Stomach (tissue), 9 donors: Measurements from ENCODE around the gene PRKACA. TPM values are rescaled to one million over a fixed set of nuclear protein-coding genes. Genes with fewer than 3 reads are reported as not detected.

Experiments
- DNase-seq, 2 donors: peaks; one replicate each; pipeline versions ENCODE4 v3.0.0 to v3.0.0-alpha.2; 2013 to 2019
- H3K27ac ChIP-seq, 5 donors: fragments of 200-600 bp in 4 of 5; sonication (generic) in 4 of 5; one replicate each; pipeline ENCODE4 v1.5.1; 2013 to 2019; ENCODE audit warnings: mild to moderate bottlenecking in 1 of 5, moderate library complexity in 1 of 5
- H3K27me3 ChIP-seq, 3 donors: fragments of 200-600 bp; sonication (generic); one replicate each; pipeline ENCODE4 v1.5.1; 2017 to 2019; ENCODE audit warnings: mixed run types in 1 of 3
- H3K36me3 ChIP-seq, 4 donors: fragments of 200-600 bp; sonication (generic); 1 replicate in 3 of 4; 2 replicates in 1 of 4; pipeline ENCODE4 v1.5.1; 2016 to 2019
- H3K4me1 ChIP-seq, 4 donors: fragments of 200-600 bp; sonication (generic); one replicate each; pipeline ENCODE4 v1.5.1; 2016 to 2019
- H3K4me3 ChIP-seq, 4 donors: fragments of 200-600 bp; sonication (generic) in 3 of 4; one replicate each; pipeline ENCODE4 v1.5.1; 2016 to 2019; ENCODE audit warnings: mild to moderate bottlenecking in 1 of 4
- H3K9me3 ChIP-seq, 4 donors: fragments of 200-600 bp; sonication (generic); one replicate each; pipeline ENCODE4 v1.5.1; 2016 to 2019
- EP300 ChIP-seq: sonication (generic); formaldehyde crosslinking; IDR thresholded peaks from one replicate; pipeline ENCODE4 v1.6.1; 2017; ENCODE audit warnings: antibody characterized with exemption
- POLR2A ChIP-seq, 4 donors: fragments of 450-650 bp; IDR thresholded peaks; one replicate each; pipeline ENCODE4 v1.6.1; 2016; ENCODE audit warnings: antibody characterized with exemption in 4 of 4, control low read depth in 2 of 4, mild to moderate bottlenecking in 1 of 4, moderate library complexity in 1 of 4
- POLR2AphosphoS5 ChIP-seq, 3 donors: sonication (generic); formaldehyde crosslinking; IDR thresholded peaks; one replicate each; pipeline ENCODE4 v1.6.1; 2016; ENCODE audit warnings: antibody characterized with exemption in 3 of 3
- WGBS, 5 donors: extraction: QIAGEN DNeasy Blood & Tissue Kit in 3 of 5; methylation state at CpG; one replicate each; pipeline versions ENCODE4 v1.1.5 to v1.1.7; 2013 to 2018; 5-methylcytosine and 5-hydroxymethylcytosine counted together
- intact Hi-C: fragments of 100-400 bp; cut with DNase I; formaldehyde crosslinking; loops from one replicate; pipeline ENCODE4 v1.15.1; 2023; ENCODE audit warnings: low total_unique reads
- polyA plus RNA-seq, 3 donors: library from polyadenylated mRNA; stranded (reverse); fragments of 200-250 nt; gene quantifications; one replicate each; pipeline ENCODE4 v1.2.3, GENCODE V29; 2013
- total RNA-seq, 5 donors: library from RNA; depleted of rRNA; stranded (reverse); fragments of >200 nt; gene quantifications; one replicate each; pipeline versions ENCODE4 v1.1.0 to v1.2.3, GENCODE V29; 2014 to 2016
- TF ChIP-seq, protein P1 (sequence below), 7 experiments: fragments of 450-650 bp in 4 of 7; fragments of 200-600 bp in 3 of 7; sonication (generic) in 3 of 7; IDR thresholded peaks; one replicate each; pipeline ENCODE4 v1.5.1; 2016 to 2019; ENCODE audit warnings: antibody characterized with exemption in 7 of 7, control low read depth in 2 of 7, mild to moderate bottlenecking in 1 of 7
- donor health status: healthy with polysubstance abuse.
- donor health status: Bipolar disorder and iron deficiency.
- donor health status: healthy.

PRKACA gene
- total and polyA plus RNA-seq, 8 donors, result 14.7 to 159 (median 29.9) TPM

DNA sequence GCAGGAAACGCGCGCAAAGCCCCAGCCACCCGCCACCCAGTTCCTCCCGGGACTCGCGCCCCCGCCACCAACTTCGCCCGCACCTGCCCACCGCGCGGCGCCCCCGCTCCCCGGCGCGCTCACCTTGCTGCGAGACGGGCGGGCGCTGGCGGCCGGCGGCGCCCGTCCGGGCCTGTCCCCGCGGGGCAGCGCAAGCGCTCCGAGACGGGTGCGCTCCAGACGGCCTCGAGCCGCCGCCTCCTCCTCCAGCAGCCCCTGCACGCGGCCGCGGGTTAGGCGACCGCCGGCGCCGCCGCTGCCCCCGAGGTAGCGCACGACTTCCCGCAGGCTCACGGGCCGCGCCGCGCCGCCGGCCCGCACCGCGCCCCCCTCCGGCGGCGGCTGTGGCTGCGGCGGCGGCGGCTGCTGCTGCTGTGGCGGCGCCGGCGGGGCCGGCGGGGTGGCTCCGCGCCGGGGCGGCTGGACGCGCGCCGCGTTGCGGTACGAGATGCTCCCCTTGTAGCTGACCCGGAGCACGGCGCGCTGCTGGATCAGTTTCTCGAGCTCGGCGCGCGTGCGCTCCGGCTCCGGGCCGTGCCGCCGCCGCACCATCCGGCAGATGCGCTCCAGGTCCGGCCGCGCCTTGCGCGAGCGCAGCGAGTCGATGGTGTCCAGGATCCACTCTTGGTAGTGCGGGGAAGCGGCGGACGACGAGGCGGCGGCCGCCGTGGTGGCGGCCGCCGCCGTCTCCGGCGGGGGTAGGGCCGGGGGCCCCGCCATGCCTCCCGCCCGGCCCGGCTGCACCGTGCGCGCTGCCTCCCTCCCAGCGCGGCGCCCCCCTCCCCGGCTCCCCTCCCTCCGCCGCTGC lies 27.7 kb downstream of the PRKACA start:
- Histone ChIP-seq H3K27me3 (no peaks in the 10 kb centered on the region), H3K4me3 (peak overlapping the region; percentile 75 to 93 (median 82)), H3K4me1 (peaks cover 12 to 34% (median 29%) of the 10 kb centered on the region in 4 donors), H3K27ac (peak overlapping the region; percentile 87 to 98 (median 95)), H3K36me3 (peaks cover 9 to 25% (median 16%) of the 10 kb centered on the region in 4 donors), H3K9me3 (peaks cover 0 to 10% (median 9%) of the 10 kb centered on the region in 4 donors)
- intact Hi-C loops, result no loop called here
- WGBS, 5 donors, result 0 to 1% (median 0%) methylated on average over 13 to 136 of the region's 142 CpGs
- DNase-seq, result peak; percentile 62 to 83
- TF ChIP-seq, protein P1, sequence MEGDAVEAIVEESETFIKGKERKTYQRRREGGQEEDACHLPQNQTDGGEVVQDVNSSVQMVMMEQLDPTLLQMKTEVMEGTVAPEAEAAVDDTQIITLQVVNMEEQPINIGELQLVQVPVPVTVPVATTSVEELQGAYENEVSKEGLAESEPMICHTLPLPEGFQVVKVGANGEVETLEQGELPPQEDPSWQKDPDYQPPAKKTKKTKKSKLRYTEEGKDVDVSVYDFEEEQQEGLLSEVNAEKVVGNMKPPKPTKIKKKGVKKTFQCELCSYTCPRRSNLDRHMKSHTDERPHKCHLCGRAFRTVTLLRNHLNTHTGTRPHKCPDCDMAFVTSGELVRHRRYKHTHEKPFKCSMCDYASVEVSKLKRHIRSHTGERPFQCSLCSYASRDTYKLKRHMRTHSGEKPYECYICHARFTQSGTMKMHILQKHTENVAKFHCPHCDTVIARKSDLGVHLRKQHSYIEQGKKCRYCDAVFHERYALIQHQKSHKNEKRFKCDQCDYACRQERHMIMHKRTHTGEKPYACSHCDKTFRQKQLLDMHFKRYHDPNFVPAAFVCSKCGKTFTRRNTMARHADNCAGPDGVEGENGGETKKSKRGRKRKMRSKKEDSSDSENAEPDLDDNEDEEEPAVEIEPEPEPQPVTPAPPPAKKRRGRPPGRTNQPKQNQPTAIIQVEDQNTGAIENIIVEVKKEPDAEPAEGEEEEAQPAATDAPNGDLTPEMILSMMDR (IDR thresholded peaks at IDR 0.05), result peak in 1 of 7 experiments; percentile 21
- TF ChIP-seq POLR2AphosphoS5 (IDR thresholded peaks at IDR 0.05) (no peak), POLR2A (IDR thresholded peaks at IDR 0.05) (no peak)

DNA sequence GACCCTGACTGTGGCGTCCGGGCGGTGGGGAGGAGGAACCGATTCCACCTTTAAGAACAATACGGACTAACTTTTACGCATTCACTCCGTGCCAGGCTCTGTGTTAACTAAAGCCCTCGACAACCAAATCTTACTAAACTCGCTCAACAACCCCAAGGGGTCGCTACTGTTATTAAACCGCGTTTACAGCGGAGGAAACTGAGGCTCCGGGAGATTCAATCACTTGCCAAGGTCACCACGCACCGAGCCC lies 28.2 kb downstream of the PRKACA start:
- 16 to 21% (median 16%) methylated on average over 11 to 16 of the region's 16 CpGs for WGBS, 5 donors
- Histone ChIP-seq H3K27me3 (no peaks in the 10 kb centered on the region), H3K4me3 (peak overlapping the region; percentile 75 to 93 (median 82)), H3K9me3 (peaks cover 0 to 10% (median 9%) of the 10 kb centered on the region in 4 donors), H3K4me1 (peaks cover 12 to 39% (median 31%) of the 10 kb centered on the region in 4 donors), H3K36me3 (peaks cover 9 to 25% (median 16%) of the 10 kb centered on the region in 4 donors), H3K27ac (peak overlapping the region in 4 of 5 donors; percentile 8 to 98 (median 94))
- DNase-seq, result peak in 1 of 2 donors; percentile 52
- TF ChIP-seq EP300 (no peak), POLR2A (IDR thresholded peaks at IDR 0.05) (no peak), POLR2AphosphoS5 (IDR thresholded peaks at IDR 0.05) (no peak)
- TF ChIP-seq, protein P1 (IDR thresholded peaks at IDR 0.05), result no peak
- intact Hi-C loops, result no loop called here

DNA sequence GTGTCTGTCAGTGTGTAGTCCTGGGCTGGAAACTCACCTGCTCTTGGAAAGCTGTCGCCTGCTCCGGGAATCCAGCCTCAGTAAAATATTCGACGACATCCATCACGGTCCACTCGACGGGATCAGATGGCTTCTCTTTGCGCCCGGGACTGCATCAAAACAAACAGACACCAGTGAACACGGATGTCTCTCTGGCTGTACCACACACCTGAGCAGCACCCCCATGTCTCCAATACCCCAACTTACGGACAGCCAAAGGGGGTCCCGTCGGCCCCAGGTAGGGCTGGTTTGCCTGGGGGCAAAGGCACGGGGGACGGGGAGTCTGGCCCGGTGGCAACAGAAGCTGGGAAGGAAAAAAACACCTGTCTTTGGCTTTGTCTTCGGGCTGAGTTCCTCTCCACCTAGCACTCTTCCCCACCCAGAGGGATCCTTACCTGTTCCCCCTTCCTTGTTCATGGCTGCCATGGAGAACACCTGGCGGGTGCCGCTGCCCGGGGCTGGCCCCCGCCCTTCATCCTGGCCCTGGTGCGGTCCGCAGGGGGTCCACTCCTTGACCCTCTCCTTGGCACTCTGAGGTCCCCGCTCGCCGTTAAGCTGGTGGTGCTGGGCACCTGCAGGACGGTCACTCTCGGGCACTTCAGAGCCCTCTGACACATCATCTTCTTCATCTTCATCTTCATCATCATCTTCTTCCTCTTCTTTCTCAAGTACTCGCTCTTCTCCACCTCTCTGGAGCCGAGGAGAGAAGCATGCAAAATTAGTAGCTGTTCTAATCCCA lies 28.7 kb downstream of the PRKACA start:
- Histone ChIP-seq H3K9me3 (peaks cover 0 to 10% (median 9%) of the 10 kb centered on the region in 4 donors), H3K36me3 (peaks cover 9 to 25% (median 16%) of the 10 kb centered on the region in 4 donors), H3K27ac (peak overlapping the region in 2 of 5 donors; percentile 8 to 95), H3K4me1 (peaks cover 12 to 43% (median 31%) of the 10 kb centered on the region in 4 donors), H3K27me3 (no peaks in the 10 kb centered on the region), H3K4me3 (peak overlapping the region; percentile 75 to 93 (median 82))
- TF ChIP-seq, protein P1 (IDR thresholded peaks at IDR 0.05), result no peak
- TF ChIP-seq POLR2AphosphoS5 (IDR thresholded peaks at IDR 0.05), result no peak
- no peak for TF ChIP-seq EP300
- TF ChIP-seq POLR2A (IDR thresholded peaks at IDR 0.05), result no peak
- no peak for DNase-seq
- WGBS, 5 donors, result 86 to 90% (median 89%) methylated on average over 29 to 30 of the region's 30 CpGs
- intact Hi-C loops, result no loop called here

DNA sequence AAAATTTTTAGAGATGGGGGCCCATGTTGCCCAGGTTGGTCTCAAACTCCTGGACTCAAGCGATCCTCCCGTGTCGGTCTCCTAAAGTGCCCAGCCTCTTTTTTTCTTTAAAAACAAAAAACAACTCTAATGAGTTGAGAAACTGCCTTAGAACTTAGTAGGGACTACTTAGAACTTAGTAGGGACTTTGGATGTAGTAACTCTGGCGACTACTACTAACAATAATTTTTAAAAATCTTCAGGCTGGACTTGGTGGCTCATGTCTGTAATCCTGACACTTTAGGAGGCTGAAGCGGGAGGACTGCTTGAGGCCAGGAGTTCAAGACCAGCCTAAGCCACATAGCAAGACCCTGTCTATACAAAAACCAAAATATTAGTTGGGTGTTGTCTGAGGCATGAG lies 31.5 kb downstream of the PRKACA start:
- Histone ChIP-seq H3K9me3 (no peaks in the 10 kb centered on the region), H3K27ac (no peak overlapping the region), H3K4me1 (peaks cover 17 to 52% (median 38%) of the 10 kb centered on the region in 4 donors), H3K4me3 (no peak overlapping the region), H3K36me3 (peaks cover 9 to 25% (median 16%) of the 10 kb centered on the region in 4 donors), H3K27me3 (no peaks in the 10 kb centered on the region)
- WGBS, 5 donors, result 71 to 88% (median 81%) methylated on average over 5 of the region's 5 CpGs
- DNase-seq, result no peak
- TF ChIP-seq POLR2AphosphoS5 (IDR thresholded peaks at IDR 0.05) (no peak), EP300 (no peak), POLR2A (IDR thresholded peaks at IDR 0.05) (no peak)
- TF ChIP-seq, protein P1 (IDR thresholded peaks at IDR 0.05), result no peak
- intact Hi-C loops, result no loop called here
